H1 (cell line): ENCODE measurements around the gene ELOVL2. TPM values are rescaled to one million over a fixed set of nuclear protein-coding genes. Genes with fewer than 3 reads are reported as not detected.

ENCODE experiments used
- CTCF ChIA-PET: fragments of 300-600 bp; sonication (Branson Sonifier 250); formaldehyde crosslinking; loops from one replicate; lab custom pipeline; 2021; ENCODE audit not compliant: partially characterized antibody; lab: Charles Lee
- POLR2A ChIA-PET: fragments of 300-600 bp; sonication (Branson Sonifier 250); formaldehyde crosslinking; loops from one replicate; lab custom pipeline; 2021; ENCODE audit warnings: inconsistent platforms; ENCODE audit not compliant: partially characterized antibody; lab: Charles Lee
- DNase-seq, 2 experiments: peaks; one replicate each; pipeline versions ENCODE4 v3.0.0 to v3.0.0-alpha.2; 2010 to 2022; ENCODE audit warnings: low spot score in 2 of 2, low read depth in 1 of 2, mixed read lengths in 1 of 2
- FAIRE-seq: peaks from 2 replicates; lab custom pipeline; 2011; peaks lifted over from hg19 to GRCh38; lab: Jason Lieb, UNC
- H2AFZ ChIP-seq: 2 replicates; pipeline ENCODE4 v1.8.1; 2012; ENCODE audit warnings: low read length, inconsistent platforms
- H2AK5ac ChIP-seq: 2 replicates; pipeline ENCODE4 v1.6.1; 2013; ENCODE audit warnings: low read depth, low read length
- H2BK120ac ChIP-seq: replicated peaks from 2 replicates; pipeline ENCODE3; 2013; ENCODE audit warnings: low read depth, low read length, inconsistent platforms
- H2BK12ac ChIP-seq: 2 replicates; pipeline ENCODE4 v1.6.1; 2013; ENCODE audit warnings: low read depth, low read length
- H2BK15ac ChIP-seq: 2 replicates; pipeline ENCODE4 v1.6.1; 2013; ENCODE audit warnings: low read length
- H2BK20ac ChIP-seq: 2 replicates; pipeline ENCODE4 v1.6.1; 2013; ENCODE audit warnings: low read length
- H2BK5ac ChIP-seq: 2 replicates; pipeline ENCODE4 v1.6.1; 2013; ENCODE audit warnings: low read depth, low read length
- H3K14ac ChIP-seq: 2 replicates; pipeline ENCODE4 v1.6.1; 2013; ENCODE audit warnings: inconsistent platforms; ENCODE audit not compliant: insufficient read length
- H3K18ac ChIP-seq: 2 replicates; pipeline ENCODE4 v1.6.1; 2013; ENCODE audit warnings: low read length; ENCODE audit errors: extremely low read depth
- H3K23ac ChIP-seq: 2 replicates; pipeline ENCODE4 v1.6.1; 2013; ENCODE audit warnings: inconsistent platforms; ENCODE audit not compliant: insufficient read length
- H3K23me2 ChIP-seq: 2 replicates; pipeline ENCODE4 v1.6.1; 2013; ENCODE audit warnings: low read depth, low read length
- H3K27ac ChIP-seq: 2 replicates; pipeline ENCODE4 v1.6.1; 2011; ENCODE audit warnings: low read depth, low read length, inconsistent platforms
- H3K27me3 ChIP-seq, 4 experiments: replicated peaks in 1 of 4; 1 replicate in 1 of 4; 2 replicates in 3 of 4; pipeline versions ENCODE4 v1.6.1 to v1.8.1; 2011 to 2013; ENCODE audit warnings: low read length in 3 of 4, mild to moderate bottlenecking in 3 of 4, inconsistent platforms in 2 of 4, mixed read lengths in 2 of 4, moderate library complexity in 1 of 4; ENCODE audit not compliant: control insufficient read depth in 3 of 4, insufficient read depth in 3 of 4; ENCODE audit errors: extremely low read depth in 1 of 4
- H3K36me3 ChIP-seq, 4 experiments: 2 replicates each; pipeline versions ENCODE4 v1.6.1 to v1.8.1; 2011 to 2013; ENCODE audit warnings: mild to moderate bottlenecking in 4 of 4, low read length in 3 of 4, moderate library complexity in 2 of 4, control low read depth in 1 of 4, inconsistent platforms in 1 of 4; ENCODE audit not compliant: insufficient read depth in 4 of 4, control insufficient read depth in 2 of 4
- H3K4ac ChIP-seq: replicated peaks from 2 replicates; pipeline ENCODE3; 2013; ENCODE audit warnings: low read length, low read depth, mixed read lengths, inconsistent platforms; ENCODE audit not compliant: insufficient read length
- H3K4me1 ChIP-seq, 4 experiments: replicated peaks in 1 of 4; 1 replicate in 1 of 4; 2 replicates in 3 of 4; pipeline versions ENCODE4 v1.6.1 to v1.8.1; 2011 to 2013; ENCODE audit warnings: low read length in 3 of 4, inconsistent platforms in 2 of 4, mixed read lengths in 1 of 4; ENCODE audit not compliant: insufficient read depth in 4 of 4, control insufficient read depth in 3 of 4
- H3K4me2 ChIP-seq, 2 experiments: 2 replicates each; pipeline versions ENCODE4 v1.6.1 to v1.8.1; 2011 to 2013; ENCODE audit warnings: low read depth in 2 of 2, low read length in 2 of 2, control low read depth in 1 of 2, inconsistent platforms in 1 of 2, mild to moderate bottlenecking in 1 of 2; ENCODE audit not compliant: insufficient read depth in 1 of 2
- H3K4me3 ChIP-seq, 4 experiments: fragments of 200-600, 300-600 bp in 1 of 4; sonication (generic), shearing (Covaris generic), sonication (Bioruptor Twin) in 1 of 4; 2 replicates each; pipeline versions ENCODE4 v1.5.1 to v1.8.1; 2011 to 2016; ENCODE audit warnings: low read length in 4 of 4, low read depth in 3 of 4, control low read depth in 2 of 4, inconsistent platforms in 2 of 4, mild to moderate bottlenecking in 2 of 4, mixed read lengths in 1 of 4, moderate library complexity in 1 of 4; ENCODE audit not compliant: insufficient read depth in 2 of 4; ENCODE audit errors: extremely low read depth in 1 of 4
- H3K56ac ChIP-seq: replicated peaks from 2 replicates; pipeline ENCODE3; 2013; ENCODE audit warnings: low read depth, mild to moderate bottlenecking, mixed read lengths, low read length, inconsistent platforms; ENCODE audit not compliant: insufficient read length
- H3K79me1 ChIP-seq: 2 replicates; pipeline ENCODE4 v1.6.1; 2013; ENCODE audit warnings: low read depth, low read length, control low read depth
- H3K79me2 ChIP-seq, 2 experiments: 2 replicates each; pipeline versions ENCODE4 v1.6.1 to v1.8.1; 2012 to 2013; ENCODE audit warnings: low read length in 2 of 2, mild to moderate bottlenecking in 2 of 2, inconsistent platforms in 1 of 2; ENCODE audit not compliant: insufficient read depth in 2 of 2, control insufficient read depth in 1 of 2
- H3K9ac ChIP-seq, 4 experiments: replicated peaks in 1 of 4; 1 replicate in 1 of 4; 2 replicates in 3 of 4; pipeline versions ENCODE4 v1.6.1 to v1.8.1; 2011 to 2013; ENCODE audit warnings: low read depth in 3 of 4, low read length in 3 of 4, control low read depth in 2 of 4, mild to moderate bottlenecking in 2 of 4, moderate library complexity in 2 of 4, inconsistent platforms in 1 of 4; ENCODE audit errors: extremely low read depth in 1 of 4
- H3K9me3 ChIP-seq, 2 experiments: 2 replicates each; pipeline versions ENCODE4 v1.6.1 to v1.8.1; 2012 to 2013; ENCODE audit warnings: mild to moderate bottlenecking in 2 of 2, moderate library complexity in 2 of 2, control low read depth in 1 of 2, inconsistent platforms in 1 of 2, low read depth in 1 of 2, low read length in 1 of 2, mixed read lengths in 1 of 2; ENCODE audit not compliant: insufficient read depth in 2 of 2
- H4K20me1 ChIP-seq, 2 experiments: replicated peaks in 1 of 2; 2 replicates each; pipeline versions ENCODE3 to v1.8.1; 2011 to 2013; ENCODE audit warnings: inconsistent platforms in 2 of 2, low read length in 2 of 2, mild to moderate bottlenecking in 1 of 2; ENCODE audit not compliant: insufficient read depth in 2 of 2, control insufficient read depth in 1 of 2
- H4K5ac ChIP-seq: 2 replicates; pipeline ENCODE4 v1.6.1; 2013; ENCODE audit warnings: low read length, low read depth, mixed read lengths, inconsistent platforms; ENCODE audit not compliant: insufficient read length
- H4K8ac ChIP-seq: 2 replicates; pipeline ENCODE4 v1.8.0; 2013; ENCODE audit warnings: mild to moderate bottlenecking, moderate library complexity, low read length, inconsistent platforms; ENCODE audit not compliant: insufficient read depth; ENCODE audit errors: extremely low read depth
- H4K91ac ChIP-seq: replicated peaks from 2 replicates; pipeline ENCODE3; 2013; ENCODE audit warnings: low read length, mixed read lengths, inconsistent platforms; ENCODE audit not compliant: insufficient read length
- ATF3 ChIP-seq: IDR thresholded peaks from 2 replicates; pipeline ENCODE4 v1.6.1; 2011; ENCODE audit warnings: low read depth, mild to moderate bottlenecking, low read length; ENCODE audit not compliant: insufficient read depth
- CBX8 ChIP-seq: fragments of 300-800, 300-1000 bp; sonication (generic); IDR thresholded peaks from 2 replicates; pipeline ENCODE4 v1.7.1; 2016; ENCODE audit warnings: low read depth, low read length, borderline replicate concordance
- MAFK ChIP-seq: IDR thresholded peaks from 2 replicates; pipeline ENCODE4 v1.6.1; 2012; ENCODE audit warnings: low read depth, mild to moderate bottlenecking, improper control_type of control experiment, low read length
- RAD21 ChIP-seq, 2 experiments: IDR thresholded peaks in 1 of 2; conservative IDR thresholded peaks in 1 of 2; 2 replicates each; pipeline ENCODE4 v1.6.1; 2011; ENCODE audit warnings: low read depth in 2 of 2, low read length in 2 of 2, improper control_type of control experiment in 1 of 2, inconsistent platforms in 1 of 2, mild to moderate bottlenecking in 1 of 2, moderate library complexity in 1 of 2
- RFX5 ChIP-seq: IDR thresholded peaks from 2 replicates; pipeline ENCODE4 v1.6.1; 2011; ENCODE audit warnings: low read depth, low read length, improper control_type of control experiment, borderline replicate concordance
- SUZ12 ChIP-seq: fragments of 200-600 bp; sonication (generic); IDR thresholded peaks from 2 replicates; pipeline ENCODE4 v1.6.1; 2012; ENCODE audit warnings: mild to moderate bottlenecking, inconsistent platforms, low read length, moderate library complexity, mixed read lengths
- TAF7 ChIP-seq: optimal IDR thresholded peaks from 2 replicates; pipeline ENCODE3; 2011; ENCODE audit warnings: low read depth, mild to moderate bottlenecking, inconsistent platforms, low read length, moderate library complexity, borderline replicate concordance
- WGBS, 2 experiments: shearing (Covaris generic) in 1 of 2; methylation state at CpG; one replicate each; pipeline versions ENCODE4 v1.1.6 to v1.1.7; 2013 to 2015; ENCODE audit warnings: low lambda C conversion rate in 2 of 2, mixed read lengths in 2 of 2, inconsistent platforms in 1 of 2, low coverage in 1 of 2, missing lambda C conversion rate in 1 of 2; ENCODE audit not compliant: insufficient replicate concordance in 2 of 2, insufficient coverage in 1 of 2, insufficient read length in 1 of 2; ENCODE audit errors: extremely low coverage in 1 of 2, missing lambda C conversion rate in 1 of 2; 5-methylcytosine and 5-hydroxymethylcytosine counted together
- polyA plus RNA-seq, 7 experiments: library from polyadenylated mRNA; depleted of rRNA in 3 of 7; stranded (reverse) in 5 of 7; unstranded in 2 of 7; fragments of >200 nt in 5 of 7; fragments of 200-250 nt in 2 of 7; gene quantifications; 1 replicate in 5 of 7; 2 replicates in 1 of 7; 4 replicates in 1 of 7; pipeline versions ENCODE4 v1.2.1 to v1.2.3, GENCODE V29; 2011 to 2013; ENCODE audit warnings: missing spikeins in 2 of 7, mixed read lengths in 2 of 7
- total RNA-seq: library from RNA; stranded (reverse); fragmentation: NEBNext Ultra II Directional; extraction: Animal tissue kit (Norgen Biotek cat#: 25700); gene quantifications from 2 replicates; pipeline ENCODE4 v1.2.1, GENCODE V29; 2021

The ELOVL2 gene
- total and polyA plus RNA-seq, 2 of the 8 experiments (the other 6 are each of a cell fraction or from before 2014, with no cell fraction given) = 0.42 to 0.89 TPM

- Histone ChIP-seq H3K4me1 (peaks cover 0 to 6% (median 2%) of the 10 kb centered on the region in 4 experiments; a peak in 2 of 7 replicates), H2AK5ac (no peak overlapping the region), H2BK5ac (no peak overlapping the region), H3K56ac (no peak overlapping the region), H3K4me2 (no peak overlapping the region), H3K27ac (no peak overlapping the region), H4K91ac (no peak overlapping the region), H3K23me2 (peaks cover 7% of the 10 kb centered on the region), H3K36me3 (peaks cover 0 to 4% (median 0%) of the 10 kb centered on the region in 4 experiments; a peak in 1 of 8 replicates), H2BK12ac (no peak overlapping the region), H2AFZ (no peak overlapping the region), H3K27me3 (peaks cover 19 to 38% (median 34%) of the 10 kb centered on the region in 4 experiments), H3K4ac (no peak overlapping the region), H2BK120ac (no peak overlapping the region), H2BK15ac (no peak overlapping the region), H3K9me3 (no peaks in the 10 kb centered on the region; a peak in 1 of 4 replicates), H3K18ac (no peak overlapping the region), H3K9ac (no peak overlapping the region), H4K5ac (no peak overlapping the region), H3K79me1 (no peaks in the 10 kb centered on the region), H3K79me2 (no peaks in the 10 kb centered on the region), H3K4me3 (no peak overlapping the region), H4K20me1 (no peaks in the 10 kb centered on the region), H2BK20ac (no peak overlapping the region), H3K23ac (no peak overlapping the region), H4K8ac (no peak overlapping the region), H3K14ac (no peak overlapping the region)
- FAIRE-seq (no peak), DNase-seq (no peak)
- CTCF ChIA-PET = interaction anchor here (1.2 to 4.0 kb wide), 5 partner anchors 13 to 90 kb away, joined by 3 to 24 read pairs (median 3); no protein-coding TSS in a partner anchor
- WGBS, 2 experiments = 95% methylated on average over 3 of the region's 3 CpGs; no CpG with 5 or more reads in 1 of the 2 experiments
- POLR2A ChIA-PET = interaction anchor here (1.8 kb wide), 1 partner anchor 13 kb away, joined by 6 read pairs; no protein-coding TSS in a partner anchor
- TF ChIP-seq TAF7 = no peak
- no peak for TF ChIP-seq ATF3
- no peak for TF ChIP-seq RAD21 (IDR thresholded peaks at IDR 0.05 in 1 of 2, conservative IDR thresholded peaks at IDR 0.05 in 1 of 2; ENCODE audit: low read depth in 2 of 2, low read length in 2 of 2)
- no peak for TF ChIP-seq CBX8
- no peak for TF ChIP-seq SUZ12
- TF ChIP-seq MAFK = no peak
- no peak for TF ChIP-seq RFX5
These were observed 4.0 kb downstream of the ELOVL2 start for GRCh38 chr6:11040134-11040533.
